GM23338 (cell line): Measurements from ENCODE around the gene OR2M4.

Experiments used
- EZH2 ChIP-seq: fragments of 200-600 bp; sonication (generic); IDR thresholded peaks from one replicate; pipeline ENCODE4 v1.8.0; 2017; ENCODE audit warnings: antibody characterized with exemption, mild to moderate bottlenecking, low read depth; ENCODE audit not compliant: unreplicated experiment
- EZH2phosphoT487 ChIP-seq: fragments of 200-600 bp; sonication (generic); IDR thresholded peaks from one replicate; pipeline ENCODE4 v1.8.1; 2018; ENCODE audit warnings: antibody characterized with exemption; ENCODE audit not compliant: unreplicated experiment
- POLR2AphosphoS5 ChIP-seq: IDR thresholded peaks from 2 replicates; pipeline ENCODE4 v1.6.1; 2016; ENCODE audit warnings: antibody characterized with exemption, low read depth
- ZNF331 ChIP-seq: fragments of 250-450 bp; sonication (Bioruptor Pico); IDR thresholded peaks from 2 replicates; pipeline ENCODE4 v1.5.0; 2020; ENCODE audit warnings: low read depth, mild to moderate bottlenecking, moderate library complexity
- TF ChIP-seq, protein P1 (sequence below), 2 experiments: fragments of 200-600 bp in 1 of 2; sonication (generic) in 1 of 2; conservative IDR thresholded peaks; 2 replicates each; pipeline versions ENCODE4 v1.5.1 to v1.6.1; 2016 to 2017; ENCODE audit warnings: antibody characterized with exemption in 2 of 2, low read depth in 2 of 2, mild to moderate bottlenecking in 2 of 2, moderate library complexity in 1 of 2
- TF ChIP-seq, protein P2 (sequence below): IDR thresholded peaks from 2 replicates; pipeline ENCODE4 v1.6.1; 2016; ENCODE audit warnings: antibody characterized with exemption
- TF ChIP-seq, protein P3 (sequence below): IDR thresholded peaks from one replicate; pipeline ENCODE4 v1.6.1; 2018; ENCODE audit warnings: antibody characterized with exemption; ENCODE audit not compliant: unreplicated experiment

DNA sequence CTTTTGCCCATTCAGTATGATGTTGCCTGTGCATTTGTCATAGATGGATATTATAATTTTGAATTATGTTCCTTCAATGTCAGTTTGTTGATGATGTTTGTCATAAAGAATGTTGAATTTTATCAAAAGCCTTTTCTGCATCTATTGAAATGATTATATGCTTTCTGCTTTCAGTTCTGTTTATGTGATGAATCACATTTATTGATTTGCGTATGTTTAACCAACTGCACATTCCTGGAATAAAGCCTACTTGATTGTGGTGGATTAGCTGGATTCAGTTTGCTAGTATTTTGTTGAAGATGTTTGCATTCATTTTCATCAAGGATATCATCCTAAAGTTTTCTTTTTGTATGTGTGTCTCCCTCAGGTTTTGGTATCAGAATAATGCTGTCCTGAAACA is 5.7 kb upstream of the OR2M4 start:
- TF ChIP-seq EZH2 (no peak), ZNF331 (CRISPR knock-in tag) (no peak), EZH2phosphoT487 (no peak), POLR2AphosphoS5 (no peak)
- TF ChIP-seq, protein P1, sequence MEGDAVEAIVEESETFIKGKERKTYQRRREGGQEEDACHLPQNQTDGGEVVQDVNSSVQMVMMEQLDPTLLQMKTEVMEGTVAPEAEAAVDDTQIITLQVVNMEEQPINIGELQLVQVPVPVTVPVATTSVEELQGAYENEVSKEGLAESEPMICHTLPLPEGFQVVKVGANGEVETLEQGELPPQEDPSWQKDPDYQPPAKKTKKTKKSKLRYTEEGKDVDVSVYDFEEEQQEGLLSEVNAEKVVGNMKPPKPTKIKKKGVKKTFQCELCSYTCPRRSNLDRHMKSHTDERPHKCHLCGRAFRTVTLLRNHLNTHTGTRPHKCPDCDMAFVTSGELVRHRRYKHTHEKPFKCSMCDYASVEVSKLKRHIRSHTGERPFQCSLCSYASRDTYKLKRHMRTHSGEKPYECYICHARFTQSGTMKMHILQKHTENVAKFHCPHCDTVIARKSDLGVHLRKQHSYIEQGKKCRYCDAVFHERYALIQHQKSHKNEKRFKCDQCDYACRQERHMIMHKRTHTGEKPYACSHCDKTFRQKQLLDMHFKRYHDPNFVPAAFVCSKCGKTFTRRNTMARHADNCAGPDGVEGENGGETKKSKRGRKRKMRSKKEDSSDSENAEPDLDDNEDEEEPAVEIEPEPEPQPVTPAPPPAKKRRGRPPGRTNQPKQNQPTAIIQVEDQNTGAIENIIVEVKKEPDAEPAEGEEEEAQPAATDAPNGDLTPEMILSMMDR (conservative IDR thresholded peaks at IDR 0.05; ENCODE audit: low read depth in 2 of 2), result no peak
- TF ChIP-seq, protein P2, sequence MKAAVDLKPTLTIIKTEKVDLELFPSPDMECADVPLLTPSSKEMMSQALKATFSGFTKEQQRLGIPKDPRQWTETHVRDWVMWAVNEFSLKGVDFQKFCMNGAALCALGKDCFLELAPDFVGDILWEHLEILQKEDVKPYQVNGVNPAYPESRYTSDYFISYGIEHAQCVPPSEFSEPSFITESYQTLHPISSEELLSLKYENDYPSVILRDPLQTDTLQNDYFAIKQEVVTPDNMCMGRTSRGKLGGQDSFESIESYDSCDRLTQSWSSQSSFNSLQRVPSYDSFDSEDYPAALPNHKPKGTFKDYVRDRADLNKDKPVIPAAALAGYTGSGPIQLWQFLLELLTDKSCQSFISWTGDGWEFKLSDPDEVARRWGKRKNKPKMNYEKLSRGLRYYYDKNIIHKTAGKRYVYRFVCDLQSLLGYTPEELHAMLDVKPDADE, result no peak
- TF ChIP-seq, protein P3, sequence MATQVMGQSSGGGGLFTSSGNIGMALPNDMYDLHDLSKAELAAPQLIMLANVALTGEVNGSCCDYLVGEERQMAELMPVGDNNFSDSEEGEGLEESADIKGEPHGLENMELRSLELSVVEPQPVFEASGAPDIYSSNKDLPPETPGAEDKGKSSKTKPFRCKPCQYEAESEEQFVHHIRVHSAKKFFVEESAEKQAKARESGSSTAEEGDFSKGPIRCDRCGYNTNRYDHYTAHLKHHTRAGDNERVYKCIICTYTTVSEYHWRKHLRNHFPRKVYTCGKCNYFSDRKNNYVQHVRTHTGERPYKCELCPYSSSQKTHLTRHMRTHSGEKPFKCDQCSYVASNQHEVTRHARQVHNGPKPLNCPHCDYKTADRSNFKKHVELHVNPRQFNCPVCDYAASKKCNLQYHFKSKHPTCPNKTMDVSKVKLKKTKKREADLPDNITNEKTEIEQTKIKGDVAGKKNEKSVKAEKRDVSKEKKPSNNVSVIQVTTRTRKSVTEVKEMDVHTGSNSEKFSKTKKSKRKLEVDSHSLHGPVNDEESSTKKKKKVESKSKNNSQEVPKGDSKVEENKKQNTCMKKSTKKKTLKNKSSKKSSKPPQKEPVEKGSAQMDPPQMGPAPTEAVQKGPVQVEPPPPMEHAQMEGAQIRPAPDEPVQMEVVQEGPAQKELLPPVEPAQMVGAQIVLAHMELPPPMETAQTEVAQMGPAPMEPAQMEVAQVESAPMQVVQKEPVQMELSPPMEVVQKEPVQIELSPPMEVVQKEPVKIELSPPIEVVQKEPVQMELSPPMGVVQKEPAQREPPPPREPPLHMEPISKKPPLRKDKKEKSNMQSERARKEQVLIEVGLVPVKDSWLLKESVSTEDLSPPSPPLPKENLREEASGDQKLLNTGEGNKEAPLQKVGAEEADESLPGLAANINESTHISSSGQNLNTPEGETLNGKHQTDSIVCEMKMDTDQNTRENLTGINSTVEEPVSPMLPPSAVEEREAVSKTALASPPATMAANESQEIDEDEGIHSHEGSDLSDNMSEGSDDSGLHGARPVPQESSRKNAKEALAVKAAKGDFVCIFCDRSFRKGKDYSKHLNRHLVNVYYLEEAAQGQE, result no peak
